Measurements from ENCODE around the gene AHSA1. TPM values are rescaled to one million over a fixed set of nuclear protein-coding genes. Genes with fewer than 3 reads are reported as not detected.

AHSA1 gene
- total and polyA plus RNA-seq, 12 donors = 91.4 to 386 (median 163) TPM

GRCh38 chr14:77502109-77502782 lies 44.4 kb downstream of the AHSA1 start:
- TF ChIP-seq POLR2A (IDR thresholded peaks at IDR 0.05) = no peak
- TF ChIP-seq CTCF (IDR thresholded peaks at IDR 0.05) = no peak
- WGBS, 4 donors = 80 to 81% (median 81%) methylated on average over 11 of the region's 11 CpGs
- H3K4me3 ChIP-seq = no peak overlapping the region
- no peaks in the 10 kb centered on the region for H3K36me3 ChIP-seq (replicated peaks in 1 of 2)
- peaks cover 5 to 17% of the 10 kb centered on the region in 2 donors for H3K4me1 ChIP-seq (replicated peaks in 1 of 2)
- intact Hi-C loops (cut with DNase I) = no loop called here
- no peak overlapping the region for H3K27ac ChIP-seq
- H3K9me3 ChIP-seq (replicated peaks in 1 of 3) = no peaks in the 10 kb centered on the region
- no peak for DNase-seq
- peaks cover 6% of the 10 kb centered on the region for H3K27me3 ChIP-seq

DNA sequence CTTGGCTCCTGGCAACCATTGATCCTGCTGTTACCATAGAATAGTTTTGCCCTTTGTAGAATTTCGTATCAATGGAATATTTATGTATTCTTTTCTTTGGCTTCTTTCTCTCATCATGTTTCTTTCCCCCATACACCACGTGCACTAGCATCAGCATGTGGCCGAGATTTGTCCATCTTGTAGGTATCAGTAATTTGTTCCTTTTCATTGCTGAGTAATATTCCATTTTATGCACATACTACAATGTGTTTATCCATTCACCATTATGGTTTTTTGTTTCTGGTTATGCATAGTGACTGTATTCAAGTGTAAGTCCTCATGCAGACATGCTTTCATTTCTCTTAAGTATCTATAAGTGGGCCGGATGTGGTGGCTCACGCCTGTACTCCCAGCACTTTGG lies 45.2 kb downstream of the AHSA1 start:
- peaks cover 0 to 7% of the 10 kb centered on the region in 2 donors for H3K36me3 ChIP-seq (replicated peaks in 1 of 2)
- H3K27ac ChIP-seq = no peak overlapping the region
- WGBS, 4 donors = 96 to 99% (median 97%) methylated on average over 5 of the region's 5 CpGs
- H3K4me3 ChIP-seq = no peak overlapping the region
- intact Hi-C loops (cut with DNase I) = no loop called here
- peaks cover 4 to 14% of the 10 kb centered on the region in 2 donors for H3K4me1 ChIP-seq (replicated peaks in 1 of 2)
- no peak for DNase-seq
- no peaks in the 10 kb centered on the region for H3K9me3 ChIP-seq (replicated peaks in 1 of 3)
- TF ChIP-seq POLR2A (IDR thresholded peaks at IDR 0.05) (no peak), CTCF (IDR thresholded peaks at IDR 0.05) (no peak)
- peaks cover 6% of the 10 kb centered on the region for H3K27me3 ChIP-seq

DNA sequence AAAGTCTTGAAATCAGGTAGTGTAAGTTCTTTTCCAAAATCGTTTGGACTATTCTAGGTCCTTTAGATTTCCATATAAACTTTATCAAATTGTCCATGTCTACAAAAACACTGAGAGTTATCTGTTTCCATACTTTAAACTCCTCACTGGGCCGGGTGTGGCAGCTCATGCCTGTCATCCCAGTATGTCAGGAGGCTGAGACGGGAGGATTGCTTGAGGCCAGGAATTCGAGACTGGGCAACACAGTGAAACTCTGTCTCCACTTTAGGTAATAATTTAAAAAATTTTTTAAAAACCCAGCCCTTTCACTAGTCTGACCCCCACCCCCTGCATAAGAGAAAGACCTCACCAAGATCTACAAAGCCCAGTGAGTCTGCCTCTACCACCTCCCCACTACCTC lies 47.1 kb downstream of the AHSA1 start:
- intact Hi-C loops (cut with DNase I) = no loop called here
- Histone ChIP-seq H3K27me3 (no peaks in the 10 kb centered on the region), H3K4me1 (replicated peaks in 1 of 2) (no peaks in the 10 kb centered on the region), H3K36me3 (replicated peaks in 1 of 2) (peaks cover 0 to 15% of the 10 kb centered on the region in 2 donors), H3K9me3 (replicated peaks in 1 of 3) (no peaks in the 10 kb centered on the region), H3K4me3 (no peak overlapping the region), H3K27ac (no peak overlapping the region)
- no peak for DNase-seq
- 72 to 85% (median 73%) methylated on average over 4 of the region's 4 CpGs for WGBS, 4 donors
- TF ChIP-seq POLR2A (IDR thresholded peaks at IDR 0.05) (no peak), CTCF (IDR thresholded peaks at IDR 0.05) (no peak)

- no peak for DNase-seq
- no peak for TF ChIP-seq POLR2A (IDR thresholded peaks at IDR 0.05)
- Histone ChIP-seq H3K27me3 (no peaks in the 10 kb centered on the region), H3K4me3 (no peak overlapping the region), H3K4me1 (replicated peaks in 1 of 2) (no peaks in the 10 kb centered on the region), H3K36me3 (replicated peaks in 1 of 2) (peaks cover 0 to 36% of the 10 kb centered on the region in 2 donors), H3K9me3 (replicated peaks in 1 of 3) (no peaks in the 10 kb centered on the region), H3K27ac (no peak overlapping the region)
- intact Hi-C loops (cut with DNase I) = no loop called here
- WGBS, 4 donors = 96 to 98% (median 98%) methylated on average over 3 of the region's 3 CpGs
These were observed 49.9 kb downstream of the AHSA1 start for GRCh38 chr14:77507762-77508161.

DNA sequence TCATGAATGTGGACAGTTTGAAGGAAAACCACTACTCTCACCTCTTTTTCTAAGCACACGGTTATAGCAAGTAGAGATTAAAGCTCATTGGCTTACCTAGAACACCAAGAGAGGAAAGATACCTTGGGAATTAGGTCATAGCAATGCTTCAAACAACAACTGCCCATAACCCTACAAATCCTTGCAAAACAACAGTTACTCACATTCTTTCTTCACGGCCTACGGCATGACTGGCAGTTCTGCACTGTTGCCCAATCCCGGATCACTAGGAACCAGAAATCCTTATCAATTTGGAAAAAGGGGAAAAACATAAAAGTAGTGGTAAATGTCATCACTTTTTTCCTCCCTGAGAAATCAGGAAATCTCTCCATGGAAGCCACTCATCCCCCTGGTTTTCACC lies 50.4 kb downstream of the AHSA1 start:
- intact Hi-C loops (cut with DNase I) = no loop called here
- Histone ChIP-seq H3K4me1 (replicated peaks in 1 of 2) (no peaks in the 10 kb centered on the region), H3K9me3 (replicated peaks in 1 of 3) (no peaks in the 10 kb centered on the region), H3K36me3 (replicated peaks in 1 of 2) (peaks cover 0 to 36% of the 10 kb centered on the region in 2 donors), H3K27ac (no peak overlapping the region), H3K4me3 (no peak overlapping the region), H3K27me3 (no peaks in the 10 kb centered on the region)
- WGBS, 4 donors = 60 to 73% (median 62%) methylated on average over 4 of the region's 4 CpGs
- peak in 4 of 7 donors; percentile 20 to 64 (median 53) for DNase-seq
- TF ChIP-seq POLR2A (IDR thresholded peaks at IDR 0.05) = no peak
- TF ChIP-seq CTCF (IDR thresholded peaks at IDR 0.05) = no peak
